Measurements from ENCODE around the gene SLC35F1.

SLC35F1 gene

GRCh38 chr6:117919775-117920729, 13.0 kb downstream of the SLC35F1 start (continued):
- no peak for TF ChIP-seq PRDM2 (tag by site-specific recombination; IDR thresholded peaks at IDR 0.05; ENCODE audit: borderline replicate concordance)
- TF ChIP-seq ZNF692 (tag by site-specific recombination; IDR thresholded peaks at IDR 0.05) = peak; percentile 91
- TF ChIP-seq ZNF792 (tag by site-specific recombination; IDR thresholded peaks at IDR 0.05) = no peak
- no peak for TF ChIP-seq SCRT2 (tag by site-specific recombination; IDR thresholded peaks at IDR 0.05)
- no peak for TF ChIP-seq ZNF596 (tag by site-specific recombination; IDR thresholded peaks at IDR 0.05)
- peak; percentile 47 for TF ChIP-seq ZBTB26 (tag by site-specific recombination; optimal IDR thresholded peaks at IDR 0.05)
- no peak for TF ChIP-seq ZSCAN16 (tag by site-specific recombination; IDR thresholded peaks at IDR 0.05)
- TF ChIP-seq ZNF18 (tag by site-specific recombination; IDR thresholded peaks at IDR 0.05) = no peak
- TF ChIP-seq EGR2 (tag by site-specific recombination; IDR thresholded peaks at IDR 0.05; ENCODE audit: low read depth) = 0 out of 2 replicates have a peak, but pooled peaks have one; percentile 19
- TF ChIP-seq ZNF366 (tag by site-specific recombination; conservative IDR thresholded peaks at IDR 0.05) = no peak
- TF ChIP-seq ZBTB1 (tag by site-specific recombination; IDR thresholded peaks at IDR 0.05) = no peak
- TF ChIP-seq OSR2 (tag by site-specific recombination; IDR thresholded peaks at IDR 0.05) = no peak
- TF ChIP-seq TRIM28 (IDR thresholded peaks at IDR 0.05; ENCODE audit: borderline replicate concordance, low read length) = no peak

GRCh38 chr6:117924690-117925089, 17.6 kb downstream of the SLC35F1 start:
- Histone ChIP-seq H3K9me3 (ENCODE audit: control insufficient read depth, insufficient read depth, low read depth, low read length) (no peaks in the 10 kb centered on the region), H3K4me3 (ENCODE audit: low read depth, low read length) (no peak overlapping the region), H3K27ac (ENCODE audit: extremely low read depth, low read depth, low read length) (no peak overlapping the region), H3K36me3 (ENCODE audit: control insufficient read depth in 2 of 2, insufficient read depth in 1 of 2, low read length in 2 of 2) (no peaks in the 10 kb centered on the region), H3K4me1 (ENCODE audit: control insufficient read depth, insufficient read depth, low read length) (peaks cover 3% of the 10 kb centered on the region; the same call in 1 of the 2 replicates)
- POLR2A ChIA-PET = no interaction called here
- CTCF ChIA-PET = interaction anchor here (1.7 kb wide), 1 partner anchor 84 kb away, joined by 3 read pairs; no protein-coding TSS in a partner anchor
- TF ChIP-seq ZNF449 (tag by site-specific recombination; IDR thresholded peaks at IDR 0.05) = no peak
- no peak for TF ChIP-seq ZBTB48 (tag by site-specific recombination; IDR thresholded peaks at IDR 0.05)
- TF ChIP-seq MZF1 (tag by site-specific recombination; IDR thresholded peaks at IDR 0.05; ENCODE audit: borderline replicate concordance) = no peak
- TF ChIP-seq ZNF629 (tag by site-specific recombination; IDR thresholded peaks at IDR 0.05) = no peak
- no peak for TF ChIP-seq ZNF140 (tag by site-specific recombination; IDR thresholded peaks at IDR 0.05)
- TF ChIP-seq PRDM10 (tag by site-specific recombination; IDR thresholded peaks at IDR 0.05) = no peak
- TF ChIP-seq ZNF747 (tag by site-specific recombination; IDR thresholded peaks at IDR 0.05) = no peak
